H1 (cell line): Measurements from ENCODE around the gene FGF1. TPM values are rescaled to one million over a fixed set of nuclear protein-coding genes. Genes with fewer than 3 reads are reported as not detected.
A peak's percentile ranks its signal among the peaks of the same experiment; 100 is the strongest.

Experiments
- CTCF ChIA-PET: fragments of 300-600 bp; sonication (Branson Sonifier 250); formaldehyde crosslinking; loops from one replicate; lab custom pipeline; 2021; ENCODE audit not compliant: partially characterized antibody; lab: Charles Lee
- POLR2A ChIA-PET: fragments of 300-600 bp; sonication (Branson Sonifier 250); formaldehyde crosslinking; loops from one replicate; lab custom pipeline; 2021; ENCODE audit warnings: inconsistent platforms; ENCODE audit not compliant: partially characterized antibody; lab: Charles Lee
- DNase-seq, 2 experiments: peaks; one replicate each; pipeline versions ENCODE4 v3.0.0 to v3.0.0-alpha.2; 2010 to 2022; ENCODE audit warnings: low spot score in 2 of 2, low read depth in 1 of 2, mixed read lengths in 1 of 2
- FAIRE-seq: peaks from 2 replicates; lab custom pipeline; 2011; peaks lifted over from hg19 to GRCh38; lab: Jason Lieb, UNC
- H2AFZ ChIP-seq: 2 replicates; pipeline ENCODE4 v1.8.1; 2012; ENCODE audit warnings: low read length, inconsistent platforms
- H2AK5ac ChIP-seq: 2 replicates; pipeline ENCODE4 v1.6.1; 2013; ENCODE audit warnings: low read depth, low read length
- H2BK120ac ChIP-seq: replicated peaks from 2 replicates; pipeline ENCODE3; 2013; ENCODE audit warnings: low read depth, low read length, inconsistent platforms
- H2BK12ac ChIP-seq: 2 replicates; pipeline ENCODE4 v1.6.1; 2013; ENCODE audit warnings: low read depth, low read length
- H2BK15ac ChIP-seq: 2 replicates; pipeline ENCODE4 v1.6.1; 2013; ENCODE audit warnings: low read length
- H2BK20ac ChIP-seq: 2 replicates; pipeline ENCODE4 v1.6.1; 2013; ENCODE audit warnings: low read length
- H2BK5ac ChIP-seq: 2 replicates; pipeline ENCODE4 v1.6.1; 2013; ENCODE audit warnings: low read depth, low read length
- H3K14ac ChIP-seq: 2 replicates; pipeline ENCODE4 v1.6.1; 2013; ENCODE audit warnings: inconsistent platforms; ENCODE audit not compliant: insufficient read length
- H3K18ac ChIP-seq: 2 replicates; pipeline ENCODE4 v1.6.1; 2013; ENCODE audit warnings: low read length; ENCODE audit errors: extremely low read depth
- H3K23ac ChIP-seq: 2 replicates; pipeline ENCODE4 v1.6.1; 2013; ENCODE audit warnings: inconsistent platforms; ENCODE audit not compliant: insufficient read length
- H3K23me2 ChIP-seq: 2 replicates; pipeline ENCODE4 v1.6.1; 2013; ENCODE audit warnings: low read depth, low read length
- H3K27ac ChIP-seq: 2 replicates; pipeline ENCODE4 v1.6.1; 2011; ENCODE audit warnings: low read depth, low read length, inconsistent platforms
- H3K27me3 ChIP-seq, 4 experiments: replicated peaks in 1 of 4; 1 replicate in 1 of 4; 2 replicates in 3 of 4; pipeline versions ENCODE4 v1.6.1 to v1.8.1; 2011 to 2013; ENCODE audit warnings: low read length in 3 of 4, mild to moderate bottlenecking in 3 of 4, inconsistent platforms in 2 of 4, mixed read lengths in 2 of 4, moderate library complexity in 1 of 4; ENCODE audit not compliant: control insufficient read depth in 3 of 4, insufficient read depth in 3 of 4; ENCODE audit errors: extremely low read depth in 1 of 4
- H3K36me3 ChIP-seq, 4 experiments: 2 replicates each; pipeline versions ENCODE4 v1.6.1 to v1.8.1; 2011 to 2013; ENCODE audit warnings: mild to moderate bottlenecking in 4 of 4, low read length in 3 of 4, moderate library complexity in 2 of 4, control low read depth in 1 of 4, inconsistent platforms in 1 of 4; ENCODE audit not compliant: insufficient read depth in 4 of 4, control insufficient read depth in 2 of 4
- H3K4ac ChIP-seq: replicated peaks from 2 replicates; pipeline ENCODE3; 2013; ENCODE audit warnings: low read length, low read depth, mixed read lengths, inconsistent platforms; ENCODE audit not compliant: insufficient read length
- H3K4me1 ChIP-seq, 4 experiments: replicated peaks in 1 of 4; 1 replicate in 1 of 4; 2 replicates in 3 of 4; pipeline versions ENCODE4 v1.6.1 to v1.8.1; 2011 to 2013; ENCODE audit warnings: low read length in 3 of 4, inconsistent platforms in 2 of 4, mixed read lengths in 1 of 4; ENCODE audit not compliant: insufficient read depth in 4 of 4, control insufficient read depth in 3 of 4
- H3K4me2 ChIP-seq, 2 experiments: 2 replicates each; pipeline versions ENCODE4 v1.6.1 to v1.8.1; 2011 to 2013; ENCODE audit warnings: low read depth in 2 of 2, low read length in 2 of 2, control low read depth in 1 of 2, inconsistent platforms in 1 of 2, mild to moderate bottlenecking in 1 of 2; ENCODE audit not compliant: insufficient read depth in 1 of 2
- H3K4me3 ChIP-seq, 4 experiments: fragments of 200-600, 300-600 bp in 1 of 4; sonication (generic), shearing (Covaris generic), sonication (Bioruptor Twin) in 1 of 4; 2 replicates each; pipeline versions ENCODE4 v1.5.1 to v1.8.1; 2011 to 2016; ENCODE audit warnings: low read length in 4 of 4, low read depth in 3 of 4, control low read depth in 2 of 4, inconsistent platforms in 2 of 4, mild to moderate bottlenecking in 2 of 4, mixed read lengths in 1 of 4, moderate library complexity in 1 of 4; ENCODE audit not compliant: insufficient read depth in 2 of 4; ENCODE audit errors: extremely low read depth in 1 of 4
- H3K56ac ChIP-seq: replicated peaks from 2 replicates; pipeline ENCODE3; 2013; ENCODE audit warnings: low read depth, mild to moderate bottlenecking, mixed read lengths, low read length, inconsistent platforms; ENCODE audit not compliant: insufficient read length
- H3K79me1 ChIP-seq: 2 replicates; pipeline ENCODE4 v1.6.1; 2013; ENCODE audit warnings: low read depth, low read length, control low read depth
- H3K79me2 ChIP-seq, 2 experiments: 2 replicates each; pipeline versions ENCODE4 v1.6.1 to v1.8.1; 2012 to 2013; ENCODE audit warnings: low read length in 2 of 2, mild to moderate bottlenecking in 2 of 2, inconsistent platforms in 1 of 2; ENCODE audit not compliant: insufficient read depth in 2 of 2, control insufficient read depth in 1 of 2
- H3K9ac ChIP-seq, 4 experiments: replicated peaks in 1 of 4; 1 replicate in 1 of 4; 2 replicates in 3 of 4; pipeline versions ENCODE4 v1.6.1 to v1.8.1; 2011 to 2013; ENCODE audit warnings: low read depth in 3 of 4, low read length in 3 of 4, control low read depth in 2 of 4, mild to moderate bottlenecking in 2 of 4, moderate library complexity in 2 of 4, inconsistent platforms in 1 of 4; ENCODE audit errors: extremely low read depth in 1 of 4
- H3K9me3 ChIP-seq, 2 experiments: 2 replicates each; pipeline versions ENCODE4 v1.6.1 to v1.8.1; 2012 to 2013; ENCODE audit warnings: mild to moderate bottlenecking in 2 of 2, moderate library complexity in 2 of 2, control low read depth in 1 of 2, inconsistent platforms in 1 of 2, low read depth in 1 of 2, low read length in 1 of 2, mixed read lengths in 1 of 2; ENCODE audit not compliant: insufficient read depth in 2 of 2
- H4K20me1 ChIP-seq, 2 experiments: replicated peaks in 1 of 2; 2 replicates each; pipeline versions ENCODE3 to v1.8.1; 2011 to 2013; ENCODE audit warnings: inconsistent platforms in 2 of 2, low read length in 2 of 2, mild to moderate bottlenecking in 1 of 2; ENCODE audit not compliant: insufficient read depth in 2 of 2, control insufficient read depth in 1 of 2
- H4K5ac ChIP-seq: 2 replicates; pipeline ENCODE4 v1.6.1; 2013; ENCODE audit warnings: low read length, low read depth, mixed read lengths, inconsistent platforms; ENCODE audit not compliant: insufficient read length
- H4K8ac ChIP-seq: 2 replicates; pipeline ENCODE4 v1.8.0; 2013; ENCODE audit warnings: mild to moderate bottlenecking, moderate library complexity, low read length, inconsistent platforms; ENCODE audit not compliant: insufficient read depth; ENCODE audit errors: extremely low read depth
- H4K91ac ChIP-seq: replicated peaks from 2 replicates; pipeline ENCODE3; 2013; ENCODE audit warnings: low read length, mixed read lengths, inconsistent platforms; ENCODE audit not compliant: insufficient read length
- BCL11A ChIP-seq, 2 experiments: IDR thresholded peaks; one replicate each; pipeline ENCODE4 v1.6.1; 2011; ENCODE audit warnings: low read depth in 2 of 2, low read length in 2 of 2, mild to moderate bottlenecking in 2 of 2
- BRCA1 ChIP-seq: IDR thresholded peaks from 2 replicates; pipeline ENCODE4 v1.6.1; 2012; ENCODE audit warnings: low read depth, low read length, improper control_type of control experiment
- EGR1 ChIP-seq: IDR thresholded peaks from 2 replicates; pipeline ENCODE4 v1.6.1; 2011; ENCODE audit warnings: low read depth, low read length, borderline replicate concordance
- EP300 ChIP-seq, 2 experiments: IDR thresholded peaks; 1 replicate in 1 of 2; 2 replicates in 1 of 2; pipeline ENCODE4 v1.6.1; 2011 to 2012; ENCODE audit warnings: low read depth in 2 of 2, low read length in 2 of 2, mild to moderate bottlenecking in 2 of 2, borderline replicate concordance in 1 of 2, inconsistent platforms in 1 of 2, moderate library complexity in 1 of 2
- FOSL1 ChIP-seq: IDR thresholded peaks from 2 replicates; pipeline ENCODE4 v1.6.1; 2011; ENCODE audit warnings: mild to moderate bottlenecking, low read depth, low read length, moderate library complexity; ENCODE audit not compliant: insufficient read depth
- HDAC2 ChIP-seq, 2 experiments: fragments of 300-600 bp in 1 of 2; sonication (generic) in 1 of 2; IDR thresholded peaks; 2 replicates each; pipeline ENCODE4 v1.6.1; 2011 to 2012; ENCODE audit warnings: low read depth in 2 of 2, low read length in 2 of 2, mild to moderate bottlenecking in 2 of 2, moderate library complexity in 2 of 2, borderline replicate concordance in 1 of 2, inconsistent platforms in 1 of 2
- KDM4A ChIP-seq: IDR thresholded peaks from one replicate; pipeline ENCODE4 v1.7.1; 2012; ENCODE audit warnings: low read depth, mild to moderate bottlenecking, moderate library complexity, low read length, inconsistent platforms; ENCODE audit not compliant: severe bottlenecking
- RBBP5 ChIP-seq: IDR thresholded peaks from 2 replicates; pipeline ENCODE4 v1.7.1; 2012; ENCODE audit warnings: low read depth, mild to moderate bottlenecking, inconsistent platforms, low read length, moderate library complexity, borderline replicate concordance
- RFX5 ChIP-seq: IDR thresholded peaks from 2 replicates; pipeline ENCODE4 v1.6.1; 2011; ENCODE audit warnings: low read depth, low read length, improper control_type of control experiment, borderline replicate concordance
- SAP30 ChIP-seq: fragments of 300-600 bp; sonication (generic); IDR thresholded peaks from 2 replicates; pipeline ENCODE4 v1.7.1; 2012; ENCODE audit warnings: low read length, moderate library complexity, mild to moderate bottlenecking, inconsistent platforms; ENCODE audit not compliant: insufficient read depth, insufficient replicate concordance
- TBP ChIP-seq: IDR thresholded peaks from 2 replicates; pipeline ENCODE4 v1.6.1; 2011; ENCODE audit warnings: low read depth, low read length, improper control_type of control experiment
- WGBS, 2 experiments: shearing (Covaris generic) in 1 of 2; methylation state at CpG; one replicate each; pipeline versions ENCODE4 v1.1.6 to v1.1.7; 2013 to 2015; ENCODE audit warnings: low lambda C conversion rate in 2 of 2, mixed read lengths in 2 of 2, inconsistent platforms in 1 of 2, low coverage in 1 of 2, missing lambda C conversion rate in 1 of 2; ENCODE audit not compliant: insufficient replicate concordance in 2 of 2, insufficient coverage in 1 of 2, insufficient read length in 1 of 2; ENCODE audit errors: extremely low coverage in 1 of 2, missing lambda C conversion rate in 1 of 2; 5-methylcytosine and 5-hydroxymethylcytosine counted together
- polyA plus RNA-seq, 7 experiments: library from polyadenylated mRNA; depleted of rRNA in 3 of 7; stranded (reverse) in 5 of 7; unstranded in 2 of 7; fragments of >200 nt in 5 of 7; fragments of 200-250 nt in 2 of 7; gene quantifications; 1 replicate in 5 of 7; 2 replicates in 1 of 7; 4 replicates in 1 of 7; pipeline versions ENCODE4 v1.2.1 to v1.2.3, GENCODE V29; 2011 to 2013; ENCODE audit warnings: missing spikeins in 2 of 7, mixed read lengths in 2 of 7
- total RNA-seq: library from RNA; stranded (reverse); fragmentation: NEBNext Ultra II Directional; extraction: Animal tissue kit (Norgen Biotek cat#: 25700); gene quantifications from 2 replicates; pipeline ENCODE4 v1.2.1, GENCODE V29; 2021

FGF1 gene
- total and polyA plus RNA-seq, 2 of the 8 experiments (the other 6 are each of a cell fraction or from before 2014, with no cell fraction given), result 0.30 to 0.50 TPM

GRCh38 chr5:142713121-142713706 lies 27.3 kb upstream of the FGF1 start:
- Histone ChIP-seq H2BK120ac (no peak overlapping the region), H3K56ac (no peak overlapping the region), H4K8ac (no peak overlapping the region), H2AK5ac (no peak overlapping the region), H3K4me2 (peak overlapping the region in 1 of 2 experiments; percentile 79; a peak in 3 of 4 replicates), H3K4me1 (peaks cover under 1 to 16% (median 6%) of the 10 kb centered on the region in 4 experiments; a peak in 6 of 7 replicates), H3K23ac (no peak overlapping the region), H4K20me1 (no peaks in the 10 kb centered on the region), H3K79me2 (no peaks in the 10 kb centered on the region), H3K9ac (0 out of 7 replicates have a peak overlapping the region, but pooled peaks of 2 of the 4 experiments have one; percentile 20 to 31), H3K14ac (no peak overlapping the region), H2BK5ac (peak overlapping the region; percentile 45; the same call in 1 of the 2 replicates), H3K18ac (no peak overlapping the region; the same call in 1 of the 2 replicates), H2AFZ (peak overlapping the region; percentile 35; the same call in 1 of the 2 replicates), H3K4ac (no peak overlapping the region), H4K91ac (no peak overlapping the region), H3K23me2 (no peaks in the 10 kb centered on the region), H3K27me3 (no peaks in the 10 kb centered on the region), H3K9me3 (no peaks in the 10 kb centered on the region), H2BK12ac (no peak overlapping the region), H3K36me3 (peaks cover 0 to 6% (median 0%) of the 10 kb centered on the region in 4 experiments; a peak in 2 of 8 replicates), H3K4me3 (peak overlapping the region; percentile 27 to 67 (median 62); a peak in 7 of 8 replicates), H3K79me1 (no peaks in the 10 kb centered on the region; the same call in 1 of the 2 replicates), H4K5ac (peak overlapping the region; percentile 60), H3K27ac (no peak overlapping the region), H2BK20ac (no peak overlapping the region), H2BK15ac (no peak overlapping the region)
- whole genome bisulfite sequencing, 2 experiments, result 6% methylated on average over 29 of the region's 29 CpGs; no CpG with 5 or more reads in 1 of the 2 experiments
- peak; percentile 69 for FAIRE-seq
- peak; percentile 85 to 98 for DNase-seq
- ChIA-PET CTCF (interaction anchor here (0.6 to 15.0 kb wide), 73 partner anchors 10 to 711 kb away, joined by 3 to 627 read pairs (median 4); partner anchors contain the start of genes ARHGAP26 and FGF1), POLR2A (interaction anchor here (0.6 to 2.4 kb wide), 6 partner anchors 8 to 154 kb away, joined by 3 to 26 read pairs (median 4); no protein-coding TSS in a partner anchor)
- no peak for TF ChIP-seq EGR1
- TF ChIP-seq BRCA1, result no peak
- peak; percentile 68 to 87; a peak in 1 of 4 replicates for TF ChIP-seq HDAC2 (IDR thresholded peaks at IDR 0.05; ENCODE audit: borderline replicate concordance in 1 of 2, low read depth in 2 of 2, low read length in 2 of 2)
- no peak for TF ChIP-seq RBBP5
- TF ChIP-seq RFX5, result no peak
- TF ChIP-seq SAP30, result no peak
- TF ChIP-seq BCL11A (IDR thresholded peaks at IDR 0.05; ENCODE audit: low read depth in 2 of 2, low read length in 2 of 2), result no peak
- 0 out of 3 replicates have a peak, but pooled peaks of 1 of the 2 experiments have one; percentile 48 for TF ChIP-seq EP300 (IDR thresholded peaks at IDR 0.05; ENCODE audit: borderline replicate concordance in 1 of 2, low read depth in 2 of 2, low read length in 2 of 2)
- no peak for TF ChIP-seq TBP
- TF ChIP-seq FOSL1, result no peak
- peak; percentile 83 for TF ChIP-seq KDM4A
